ENCODE results near the gene SLC39A8. TPM values are rescaled to one million over a fixed set of nuclear protein-coding genes. Genes with fewer than 3 reads are reported as not detected.

SLC39A8 gene
- polyA plus RNA-seq, 3 donors = 1.8 to 7.8 (median 6.1) TPM

- Mint-ChIP-seq H3K4me3 (peak overlapping the region; percentile 98 to 99), H3K36me3 (peaks cover 0 to 2% of the 10 kb centered on the region in 2 donors), H3K4me1 (peaks cover 38% of the 10 kb centered on the region), H3K27ac (peak overlapping the region; percentile 90 to 98 (median 93)), H3K9me3 (peaks cover 0 to 1% (median 0%) of the 10 kb centered on the region in 7 donors), H3K27me3 (ENCODE audit: low read depth in 3 of 3) (peaks cover 0 to 6% (median 0%) of the 10 kb centered on the region in 3 donors)
- peak; percentile 62 for TF ChIP-seq CTCF (IDR thresholded peaks at IDR 0.05)
- Histone ChIP-seq H3K79me2 (ENCODE audit: insufficient read depth, low read length) (peaks cover 15% of the 10 kb centered on the region), H3K27ac (ENCODE audit: low read depth in 1 of 2, low read length in 2 of 2) (peak overlapping the region; percentile 24 to 74), H3K9me3 (replicated peaks in 1 of 2; ENCODE audit: control insufficient read depth in 1 of 2, insufficient read depth in 1 of 2, low read length in 2 of 2) (no peaks in the 10 kb centered on the region), H2AFZ (ENCODE audit: insufficient read depth, low read depth, low read length, poor library complexity, severe bottlenecking) (peak overlapping the region; percentile 88), H3K4me1 (ENCODE audit: control insufficient read depth in 1 of 2, insufficient read depth in 2 of 2, low read length in 2 of 2) (peaks cover 25 to 31% of the 10 kb centered on the region in 2 donors), H3K9ac (ENCODE audit: insufficient read depth, low read length, poor library complexity, severe bottlenecking) (peak overlapping the region; percentile 70), H3K4me2 (replicated peaks; ENCODE audit: extremely low read depth, low read length, poor library complexity, severe bottlenecking) (peak overlapping the region; percentile 95), H3K27me3 (ENCODE audit: control insufficient read depth in 2 of 2, insufficient read depth in 2 of 2, low read length in 2 of 2) (no peaks in the 10 kb centered on the region), H3K36me3 (replicated peaks in 1 of 2; ENCODE audit: control insufficient read depth in 1 of 2, insufficient read depth in 2 of 2, low read length in 2 of 2) (no peaks in the 10 kb centered on the region), H3K4me3 (replicated peaks in 1 of 3; ENCODE audit: low read depth in 2 of 3, low read length in 3 of 3) (peak overlapping the region; percentile 81 to 94 (median 84)), H4K20me1 (ENCODE audit: insufficient read depth, low read length) (no peaks in the 10 kb centered on the region)
- intact Hi-C loops (cut with micrococcal nuclease) = loop anchor here (5.0 to 10.0 kb wide), 3 partner anchors 42 to 89 kb away; no protein-coding TSS in a partner anchor
- DNase-seq = peak in 1 of 3 donors; percentile 47
- 0% methylated on average over 5 of the region's 5 CpGs for WGBS (ENCODE audit: insufficient coverage)
Observed at GRCh38 chr4:102345795-102346100, 466 bp upstream of the SLC39A8 start.

DNA sequence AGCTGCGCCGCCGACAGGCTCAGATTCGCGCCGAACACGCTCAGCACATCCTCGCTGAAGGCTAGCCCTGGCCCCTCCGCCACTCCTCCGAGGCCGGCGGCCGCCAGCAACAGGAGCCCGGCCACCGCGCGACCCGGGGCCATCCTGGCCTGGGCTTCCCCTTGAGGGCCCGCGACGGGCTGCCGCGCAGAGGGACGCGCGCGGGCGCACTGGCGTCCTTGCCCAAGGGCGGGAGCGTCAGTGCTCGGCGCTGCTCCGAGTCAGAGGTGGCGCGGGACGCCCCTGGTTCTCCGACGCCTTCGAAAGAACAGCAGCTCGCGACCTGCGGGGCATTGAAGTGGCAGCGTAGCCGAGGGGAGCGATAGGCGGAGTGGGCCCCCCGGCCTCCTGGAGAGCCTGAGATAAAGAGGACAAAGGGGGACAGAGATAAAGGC is 745 bp downstream of the SLC39A8 start:
- TF ChIP-seq CTCF (IDR thresholded peaks at IDR 0.05) = no peak
- DNase-seq = peak; percentile 70 to 77 (median 73)
- H3K36me3 ChIP-seq (replicated peaks in 1 of 2; ENCODE audit: control insufficient read depth in 1 of 2, insufficient read depth in 2 of 2, low read length in 2 of 2) = no peaks in the 10 kb centered on the region
- peak overlapping the region; percentile 90 to 98 (median 93) for H3K27ac Mint-ChIP-seq
- H3K4me3 Mint-ChIP-seq = peak overlapping the region; percentile 98 to 99
- peak overlapping the region; percentile 95 for H3K4me2 ChIP-seq (replicated peaks; ENCODE audit: extremely low read depth, low read length, poor library complexity, severe bottlenecking)
- H2AFZ ChIP-seq (ENCODE audit: insufficient read depth, low read depth, low read length, poor library complexity, severe bottlenecking) = peak overlapping the region; percentile 88
- intact Hi-C loops (cut with micrococcal nuclease) = loop anchor here in 1 of 2 donors (10.0 kb wide), 1 partner anchor 90 kb away; no protein-coding TSS in a partner anchor
- no peaks in the 10 kb centered on the region for H4K20me1 ChIP-seq (ENCODE audit: insufficient read depth, low read length)
- peaks cover 15% of the 10 kb centered on the region for H3K79me2 ChIP-seq (ENCODE audit: insufficient read depth, low read length)
- H3K4me3 ChIP-seq (replicated peaks in 1 of 3; ENCODE audit: low read depth in 2 of 3, low read length in 3 of 3) = peak overlapping the region; percentile 81 to 94 (median 84)
- peak overlapping the region; percentile 70 for H3K9ac ChIP-seq (ENCODE audit: insufficient read depth, low read length, poor library complexity, severe bottlenecking)
- peaks cover 45% of the 10 kb centered on the region for H3K4me1 Mint-ChIP-seq
- H3K36me3 Mint-ChIP-seq = peaks cover 0 to 2% of the 10 kb centered on the region in 2 donors
- H3K27me3 Mint-ChIP-seq (ENCODE audit: low read depth in 3 of 3) = peaks cover 0 to 6% (median 0%) of the 10 kb centered on the region in 3 donors
- H3K9me3 Mint-ChIP-seq = peaks cover 0 to 1% (median 0%) of the 10 kb centered on the region in 7 donors
- H3K27me3 ChIP-seq (ENCODE audit: control insufficient read depth in 2 of 2, insufficient read depth in 2 of 2, low read length in 2 of 2) = no peaks in the 10 kb centered on the region
- H3K4me1 ChIP-seq (ENCODE audit: control insufficient read depth in 1 of 2, insufficient read depth in 2 of 2, low read length in 2 of 2) = peaks cover 25 to 35% of the 10 kb centered on the region in 2 donors
- H3K9me3 ChIP-seq (replicated peaks in 1 of 2; ENCODE audit: control insufficient read depth in 1 of 2, insufficient read depth in 1 of 2, low read length in 2 of 2) = no peaks in the 10 kb centered on the region
- WGBS (ENCODE audit: insufficient coverage) = under 1% methylated on average over 48 of the region's 48 CpGs
- H3K27ac ChIP-seq (ENCODE audit: low read depth in 1 of 2, low read length in 2 of 2) = peak overlapping the region; percentile 24 to 74

Measured in CD14-positive monocyte (primary cell).